ENCODE measurements around the gene FUT4. TPM values are rescaled to one million over a fixed set of nuclear protein-coding genes. Genes with fewer than 3 reads are reported as not detected.

FUT4 gene
- total RNA-seq, 1 experiment from 2014 or later = 5.7 TPM

- Histone ChIP-seq H3K36me3 (ENCODE audit: control insufficient read depth in 1 of 2, insufficient read depth in 2 of 2, low read length in 2 of 2) (no peaks in the 10 kb centered on the region), H3K4me3 (replicated peaks in 1 of 2; ENCODE audit: low read depth in 1 of 2, low read length in 2 of 2) (no peak overlapping the region), H3K9ac (ENCODE audit: low read length) (no peak overlapping the region), H4K20me1 (ENCODE audit: insufficient read depth) (no peaks in the 10 kb centered on the region), H3K9me2 (ENCODE audit: insufficient read depth) (no peaks in the 10 kb centered on the region), H3K4me2 (ENCODE audit: low read length) (no peak overlapping the region), H3K9me3 (ENCODE audit: control insufficient read depth in 1 of 2, insufficient read depth in 1 of 2, low read depth in 1 of 2, low read length in 2 of 2) (no peaks in the 10 kb centered on the region), H3K4me1 (ENCODE audit: control insufficient read depth in 1 of 2, insufficient read depth in 2 of 2, low read length in 2 of 2) (peaks cover 0 to 3% of the 10 kb centered on the region in 2 experiments; a peak in 1 of 4 replicates), H3K79me2 (ENCODE audit: insufficient read depth, low read length) (no peaks in the 10 kb centered on the region), H3K27ac (ENCODE audit: low read depth, low read length) (no peak overlapping the region), H2AFZ (ENCODE audit: low read depth, low read length, poor library complexity, severe bottlenecking) (no peak overlapping the region), H3K27me3 (ENCODE audit: insufficient read depth, low read length) (peaks cover 9% of the 10 kb centered on the region; the same call in 1 of the 2 replicates)
- CTCF ChIA-PET = no interaction called here
- POLR2A ChIA-PET = no interaction called here
- RAD21 ChIA-PET (ENCODE audit: low non-redundant PET in 1 of 2, low total read pairs in 2 of 2, uncharacterized antibody in 2 of 2, unreplicated experiment in 2 of 2) = no interaction called here
- intact Hi-C loops (cut with micrococcal nuclease) = no loop called here
- no peak for DNase-seq (ENCODE audit: low read depth, low spot score)
- TF ChIP-seq EZH2phosphoT487 (IDR thresholded peaks at IDR 0.05; ENCODE audit: borderline replicate concordance) (no peak), CEBPB (IDR thresholded peaks at IDR 0.05; ENCODE audit: low read depth) (no peak), RAD21 (IDR thresholded peaks at IDR 0.05; ENCODE audit: low read depth) (no peak), ATF3 (IDR thresholded peaks at IDR 0.05) (no peak)
- BruUV-seq (replicated peaks) = no TSS peak
- ATAC-seq = no peak
Measured at GRCh38 chr11:94590352-94591041, 46.8 kb downstream of the FUT4 start.

GRCh38 chr11:94593030-94593429 is 49.3 kb downstream of the FUT4 start:
- Histone ChIP-seq H3K4me2 (ENCODE audit: low read length) (no peak overlapping the region), H3K9me3 (ENCODE audit: control insufficient read depth in 1 of 2, insufficient read depth in 1 of 2, low read depth in 1 of 2, low read length in 2 of 2) (no peaks in the 10 kb centered on the region), H3K27ac (ENCODE audit: low read depth, low read length) (no peak overlapping the region), H3K4me3 (replicated peaks in 1 of 2; ENCODE audit: low read depth in 1 of 2, low read length in 2 of 2) (no peak overlapping the region), H2AFZ (ENCODE audit: low read depth, low read length, poor library complexity, severe bottlenecking) (no peak overlapping the region), H4K20me1 (ENCODE audit: insufficient read depth) (no peaks in the 10 kb centered on the region), H3K27me3 (ENCODE audit: insufficient read depth, low read length) (peaks cover 9% of the 10 kb centered on the region; the same call in 1 of the 2 replicates), H3K9ac (ENCODE audit: low read length) (no peak overlapping the region), H3K79me2 (ENCODE audit: insufficient read depth, low read length) (no peaks in the 10 kb centered on the region), H3K4me1 (ENCODE audit: control insufficient read depth in 1 of 2, insufficient read depth in 2 of 2, low read length in 2 of 2) (peaks cover 0 to 1% of the 10 kb centered on the region in 2 experiments; a peak in 1 of 4 replicates), H3K36me3 (ENCODE audit: control insufficient read depth in 1 of 2, insufficient read depth in 2 of 2, low read length in 2 of 2) (no peaks in the 10 kb centered on the region), H3K9me2 (ENCODE audit: insufficient read depth) (no peaks in the 10 kb centered on the region)
- ChIA-PET CTCF (no interaction called here), POLR2A (no interaction called here), RAD21 (ENCODE audit: low non-redundant PET in 1 of 2, low total read pairs in 2 of 2, uncharacterized antibody in 2 of 2, unreplicated experiment in 2 of 2) (no interaction called here)
- TF ChIP-seq FOSL1 (IDR thresholded peaks at IDR 0.05; ENCODE audit: low read depth) = no peak
- DNase-seq (ENCODE audit: low read depth, low spot score) (no peak), ATAC-seq (no peak)
- intact Hi-C loops (cut with micrococcal nuclease) = no loop called here
- no TSS peak for BruUV-seq (replicated peaks)
